ENCODE measurements around the gene AKIRIN2.

Gene AKIRIN2

GRCh38 chr6:87655824-87656223 lies 46.2 kb downstream of the AKIRIN2 start:
- peaks cover 0 to 18% (median 6%) of the 10 kb centered on the region in 4 experiments for H3K36me3 ChIP-seq (ENCODE audit: control insufficient read depth in 4 of 4, insufficient read depth in 4 of 4, low read length in 3 of 4)
- H3K4me3 ChIP-seq (ENCODE audit: control insufficient read depth in 1 of 7, extremely low read depth in 1 of 7, insufficient read depth in 4 of 7, low read depth in 2 of 7, low read length in 6 of 7) = no peak overlapping the region
- no peaks in the 10 kb centered on the region for H3K27me3 ChIP-seq (replicated peaks in 2 of 5; ENCODE audit: control insufficient read depth in 4 of 5, insufficient read depth in 5 of 5, low read length in 4 of 5)
- H3K27ac ChIP-seq (ENCODE audit: insufficient read depth in 1 of 2, low read depth in 1 of 2, low read length in 2 of 2, poor library complexity in 1 of 2, severe bottlenecking in 2 of 2) = no peak overlapping the region
- peaks cover 0 to 8% (median 7%) of the 10 kb centered on the region in 4 experiments for H3K4me1 ChIP-seq (ENCODE audit: control extremely low read depth in 1 of 4, control insufficient read depth in 4 of 4, insufficient read depth in 4 of 4, low read length in 3 of 4)
- DNase-seq = peak in 2 of 3 donors; percentile 35 to 48
- CTCF ChIA-PET = interaction anchor here (1.3 to 1.4 kb wide), 3 partner anchors 8 to 19 kb away, joined by 3 to 7 read pairs (median 5); no protein-coding TSS in a partner anchor
- POLR2A ChIA-PET = interaction anchor here (0.7 kb wide), 1 partner anchor 590 kb away, joined by 3 read pairs; no protein-coding TSS in a partner anchor
- no peaks in the 10 kb centered on the region for H3K9me3 ChIP-seq (ENCODE audit: control extremely low read depth in 1 of 5, control insufficient read depth in 4 of 5, insufficient read depth in 2 of 5, low read depth in 1 of 5, low read length in 4 of 5)

- no CpG with 5 or more reads among the region's 2 CpGs for WGBS (ENCODE audit: insufficient coverage)
- H3K27me3 ChIP-seq (replicated peaks in 2 of 5; ENCODE audit: control insufficient read depth in 4 of 5, insufficient read depth in 5 of 5, low read length in 4 of 5) = no peaks in the 10 kb centered on the region
- H3K36me3 ChIP-seq (ENCODE audit: control insufficient read depth in 4 of 4, insufficient read depth in 4 of 4, low read length in 3 of 4) = peaks cover 0 to 14% (median 5%) of the 10 kb centered on the region in 4 experiments
- ChIA-PET CTCF (interaction anchor here (1.3 to 1.4 kb wide), 2 partner anchors 13 to 14 kb away, joined by 3 to 7 read pairs; no protein-coding TSS in a partner anchor), POLR2A (no interaction called here)
- H3K9me3 ChIP-seq (ENCODE audit: control extremely low read depth in 1 of 5, control insufficient read depth in 4 of 5, insufficient read depth in 2 of 5, low read depth in 1 of 5, low read length in 4 of 5) = no peaks in the 10 kb centered on the region
- no peak overlapping the region for H3K4me3 ChIP-seq (ENCODE audit: control insufficient read depth in 1 of 7, extremely low read depth in 1 of 7, insufficient read depth in 4 of 7, low read depth in 2 of 7, low read length in 6 of 7)
- peaks cover 0 to 8% (median 7%) of the 10 kb centered on the region in 4 experiments for H3K4me1 ChIP-seq (ENCODE audit: control extremely low read depth in 1 of 4, control insufficient read depth in 4 of 4, insufficient read depth in 4 of 4, low read length in 3 of 4)
- no peak for DNase-seq
- no peak overlapping the region for H3K27ac ChIP-seq (ENCODE audit: insufficient read depth in 1 of 2, low read depth in 1 of 2, low read length in 2 of 2, poor library complexity in 1 of 2, severe bottlenecking in 2 of 2)
Measured at GRCh38 chr6:87654875-87655454, 47.1 kb downstream of the AKIRIN2 start.

- WGBS (ENCODE audit: insufficient coverage) = 100% methylated on average over 1 of the region's 1 CpG
- CTCF ChIA-PET = interaction anchor here (1.4 to 1.5 kb wide), 2 partner anchors 13 to 17 kb away, joined by 3 read pairs; no protein-coding TSS in a partner anchor
Measured at GRCh38 chr6:87654122-87654521, 47.9 kb downstream of the AKIRIN2 start.

GRCh38 chr6:87653074-87653962 lies 48.7 kb downstream of the AKIRIN2 start:
- CTCF ChIA-PET = interaction anchor here (1.5 kb wide), 1 partner anchor 18 kb away, joined by 3 read pairs; no protein-coding TSS in a partner anchor
- no peak overlapping the region for H3K27ac ChIP-seq (ENCODE audit: insufficient read depth in 1 of 2, low read depth in 1 of 2, low read length in 2 of 2, poor library complexity in 1 of 2, severe bottlenecking in 2 of 2)
- POLR2A ChIA-PET = no interaction called here
- H3K4me3 ChIP-seq (ENCODE audit: control insufficient read depth in 1 of 7, extremely low read depth in 1 of 7, insufficient read depth in 4 of 7, low read depth in 2 of 7, low read length in 6 of 7) = no peak overlapping the region
- H3K4me1 ChIP-seq (ENCODE audit: control extremely low read depth in 1 of 4, control insufficient read depth in 4 of 4, insufficient read depth in 4 of 4, low read length in 3 of 4) = peaks cover 0 to 8% (median 7%) of the 10 kb centered on the region in 4 experiments
- H3K9me3 ChIP-seq (ENCODE audit: control extremely low read depth in 1 of 5, control insufficient read depth in 4 of 5, insufficient read depth in 2 of 5, low read depth in 1 of 5, low read length in 4 of 5) = no peaks in the 10 kb centered on the region
- 96% methylated on average over 3 of the region's 3 CpGs for WGBS (ENCODE audit: insufficient coverage)
- H3K36me3 ChIP-seq (ENCODE audit: control insufficient read depth in 4 of 4, insufficient read depth in 4 of 4, low read length in 3 of 4) = peaks cover 0 to 14% (median 5%) of the 10 kb centered on the region in 4 experiments
- no peak for DNase-seq
- H3K27me3 ChIP-seq (replicated peaks in 2 of 5; ENCODE audit: control insufficient read depth in 4 of 5, insufficient read depth in 5 of 5, low read length in 4 of 5) = no peaks in the 10 kb centered on the region

More at GRCh38 chr6:87654122-87654521, 47.9 kb downstream of the AKIRIN2 start:
- POLR2A ChIA-PET = no interaction called here
- H3K27me3 ChIP-seq (replicated peaks in 2 of 5; ENCODE audit: control insufficient read depth in 4 of 5, insufficient read depth in 5 of 5, low read length in 4 of 5) = no peaks in the 10 kb centered on the region
- H3K36me3 ChIP-seq (ENCODE audit: control insufficient read depth in 4 of 4, insufficient read depth in 4 of 4, low read length in 3 of 4) = peaks cover 0 to 14% (median 5%) of the 10 kb centered on the region in 4 experiments
- DNase-seq = no peak
- H3K9me3 ChIP-seq (ENCODE audit: control extremely low read depth in 1 of 5, control insufficient read depth in 4 of 5, insufficient read depth in 2 of 5, low read depth in 1 of 5, low read length in 4 of 5) = no peaks in the 10 kb centered on the region
- H3K27ac ChIP-seq (ENCODE audit: insufficient read depth in 1 of 2, low read depth in 1 of 2, low read length in 2 of 2, poor library complexity in 1 of 2, severe bottlenecking in 2 of 2) = no peak overlapping the region
- H3K4me3 ChIP-seq (ENCODE audit: control insufficient read depth in 1 of 7, extremely low read depth in 1 of 7, insufficient read depth in 4 of 7, low read depth in 2 of 7, low read length in 6 of 7) = no peak overlapping the region
- peaks cover 0 to 8% (median 7%) of the 10 kb centered on the region in 4 experiments for H3K4me1 ChIP-seq (ENCODE audit: control extremely low read depth in 1 of 4, control insufficient read depth in 4 of 4, insufficient read depth in 4 of 4, low read length in 3 of 4)

GRCh38 chr6:87645080-87645479 lies 57.0 kb downstream of the AKIRIN2 start:
- Histone ChIP-seq H3K4me1 (ENCODE audit: control extremely low read depth in 1 of 4, control insufficient read depth in 4 of 4, insufficient read depth in 4 of 4, low read length in 3 of 4) (peaks cover 0 to 3% (median 0%) of the 10 kb centered on the region in 4 experiments), H3K9me3 (ENCODE audit: control extremely low read depth in 1 of 5, control insufficient read depth in 4 of 5, insufficient read depth in 2 of 5, low read depth in 1 of 5, low read length in 4 of 5) (no peaks in the 10 kb centered on the region), H3K4me3 (ENCODE audit: control insufficient read depth in 1 of 7, extremely low read depth in 1 of 7, insufficient read depth in 4 of 7, low read depth in 2 of 7, low read length in 6 of 7) (peak overlapping the region in 4 of 7 experiments; percentile 23 to 72 (median 50)), H3K27ac (ENCODE audit: insufficient read depth in 1 of 2, low read depth in 1 of 2, low read length in 2 of 2, poor library complexity in 1 of 2, severe bottlenecking in 2 of 2) (peak overlapping the region; percentile 21 to 50), H3K27me3 (replicated peaks in 2 of 5; ENCODE audit: control insufficient read depth in 4 of 5, insufficient read depth in 5 of 5, low read length in 4 of 5) (no peaks in the 10 kb centered on the region), H3K36me3 (ENCODE audit: control insufficient read depth in 4 of 4, insufficient read depth in 4 of 4, low read length in 3 of 4) (peaks cover 0 to 2% (median 0%) of the 10 kb centered on the region in 4 experiments)
- peak; percentile 5 to 56 (median 41) for DNase-seq
- WGBS (ENCODE audit: insufficient coverage) = no CpG with 5 or more reads among the region's 1 CpG
- CTCF ChIA-PET = no interaction called here
- POLR2A ChIA-PET = no interaction called here

- POLR2A ChIA-PET = no interaction called here
- no peak overlapping the region for H3K27ac ChIP-seq (ENCODE audit: insufficient read depth in 1 of 2, low read depth in 1 of 2, low read length in 2 of 2, poor library complexity in 1 of 2, severe bottlenecking in 2 of 2)
- no CpG with 5 or more reads among the region's 1 CpG for WGBS (ENCODE audit: insufficient coverage)
Measured at GRCh38 chr6:87641065-87641692, 60.9 kb downstream of the AKIRIN2 start.

More at GRCh38 chr6:87641065-87641692, 60.9 kb downstream of the AKIRIN2 start:
- Histone ChIP-seq H3K4me1 (ENCODE audit: control extremely low read depth in 1 of 4, control insufficient read depth in 4 of 4, insufficient read depth in 4 of 4, low read length in 3 of 4) (peaks cover 0 to 3% (median 0%) of the 10 kb centered on the region in 4 experiments), H3K4me3 (ENCODE audit: control insufficient read depth in 1 of 7, extremely low read depth in 1 of 7, insufficient read depth in 4 of 7, low read depth in 2 of 7, low read length in 6 of 7) (no peak overlapping the region), H3K36me3 (ENCODE audit: control insufficient read depth in 4 of 4, insufficient read depth in 4 of 4, low read length in 3 of 4) (peaks cover 3 to 7% (median 4%) of the 10 kb centered on the region in 4 experiments), H3K27me3 (replicated peaks in 2 of 5; ENCODE audit: control insufficient read depth in 4 of 5, insufficient read depth in 5 of 5, low read length in 4 of 5) (no peaks in the 10 kb centered on the region), H3K9me3 (ENCODE audit: control extremely low read depth in 1 of 5, control insufficient read depth in 4 of 5, insufficient read depth in 2 of 5, low read depth in 1 of 5, low read length in 4 of 5) (no peaks in the 10 kb centered on the region)
- CTCF ChIA-PET = interaction anchor here (0.7 to 2.3 kb wide), 4 partner anchors 10 to 25 kb away, joined by 3 to 6 read pairs (median 3); no protein-coding TSS in a partner anchor
- DNase-seq = no peak

Measured in common myeloid progenitor, CD34-positive (primary cell).